Type B pancreatic cell (in vitro differentiated cells): Measurements from ENCODE around the gene ADGRV1. TPM values are rescaled to one million over a fixed set of nuclear protein-coding genes. Genes with fewer than 3 reads are reported as not detected.

ENCODE experiments used
- DNase-seq: peaks from one replicate; pipeline ENCODE4 v3.0.0; 2021; ENCODE audit warnings: mixed read lengths; ENCODE audit not compliant: unreplicated experiment; ENCODE audit errors: extremely low spot score
- H3K27ac Mint-ChIP-seq: 2 replicates; pipeline ENCODE4 v1.8.0; 2021; ENCODE audit warnings: mild to moderate bottlenecking, mixed read lengths
- H3K27me3 Mint-ChIP-seq: 2 replicates; pipeline ENCODE4 v1.8.0; 2021; ENCODE audit warnings: mixed read lengths
- H3K36me3 Mint-ChIP-seq: 2 replicates; pipeline ENCODE4 v1.8.0; 2021; ENCODE audit warnings: mixed read lengths
- H3K4me1 Mint-ChIP-seq: one replicate; pipeline ENCODE4 v1.8.0; 2021; ENCODE audit warnings: mixed read lengths; ENCODE audit not compliant: unreplicated experiment
- H3K4me3 Mint-ChIP-seq: 2 replicates; pipeline ENCODE4 v1.8.0; 2021; ENCODE audit warnings: mild to moderate bottlenecking, mixed read lengths
- H3K9me3 Mint-ChIP-seq: 2 replicates; pipeline ENCODE4 v1.8.0; 2021; ENCODE audit warnings: mixed read lengths
- CTCF ChIP-seq: fragments of 200-600 bp; sonication (generic); conservative IDR thresholded peaks from 2 replicates; pipeline ENCODE4 v1.5.0; 2021; ENCODE audit warnings: antibody characterized with exemption, mild to moderate bottlenecking
- total RNA-seq: library from RNA; stranded (reverse); gene quantifications from 2 replicates; pipeline ENCODE4 v1.2.1, GENCODE V29; 2021; ENCODE audit warnings: low replicate concordance

ADGRV1 gene
- total RNA-seq, 1 donor from 2014 or later, result 29.5 TPM

DNA sequence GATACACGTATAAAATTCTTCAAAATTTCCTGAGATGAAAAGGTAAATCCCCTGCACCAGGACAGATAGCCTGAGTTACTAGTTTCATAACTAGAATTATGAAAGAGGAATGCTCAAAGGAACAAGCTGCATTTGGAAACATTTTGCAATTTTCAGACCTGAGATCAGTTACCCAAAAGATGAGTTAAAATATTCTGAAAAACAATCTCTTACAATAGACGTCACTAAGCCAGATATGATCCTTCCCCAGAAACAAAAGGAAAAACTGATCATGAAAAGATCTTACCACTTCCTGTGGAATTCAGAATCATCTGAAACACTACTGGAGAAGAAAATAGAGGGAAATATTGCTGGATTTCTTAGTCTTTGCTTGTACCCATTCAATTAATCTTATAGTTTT is 619.9 kb downstream of the ADGRV1 start:
- H3K4me3 Mint-ChIP-seq, result no peak overlapping the region
- no peak for TF ChIP-seq CTCF
- DNase-seq, result no peak

DNA sequence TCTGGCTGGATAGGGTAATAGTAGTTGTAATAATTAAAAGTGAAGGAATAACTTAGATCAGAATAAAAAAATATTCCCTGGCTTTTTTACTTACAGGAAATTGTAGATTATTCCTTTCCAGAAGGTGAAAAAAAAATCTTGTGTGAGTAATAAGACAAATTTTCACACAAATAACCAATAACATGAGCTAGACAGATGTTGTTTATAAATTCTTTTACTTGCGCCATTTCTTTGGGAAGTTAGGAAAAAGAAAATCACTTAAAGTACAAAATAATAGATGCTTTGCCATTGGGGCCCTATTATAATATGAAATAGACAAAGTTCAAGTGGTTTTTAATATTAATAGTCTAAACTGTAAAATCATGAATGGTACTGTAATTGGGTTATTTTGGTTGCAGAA is 620.4 kb downstream of the ADGRV1 start:
- H3K27ac Mint-ChIP-seq, result no peak overlapping the region
- no peak for DNase-seq
- H3K4me3 Mint-ChIP-seq, result no peak overlapping the region
- no peaks in the 10 kb centered on the region for H3K9me3 Mint-ChIP-seq
- no peaks in the 10 kb centered on the region for H3K36me3 Mint-ChIP-seq
- TF ChIP-seq CTCF, result no peak
- no peaks in the 10 kb centered on the region for H3K27me3 Mint-ChIP-seq
- H3K4me1 Mint-ChIP-seq, result peaks cover 12% of the 10 kb centered on the region

More for the DNA sequence above, 619.9 kb downstream of the ADGRV1 start:
- H3K9me3 Mint-ChIP-seq, result no peaks in the 10 kb centered on the region
- H3K27ac Mint-ChIP-seq, result no peak overlapping the region
- H3K36me3 Mint-ChIP-seq, result no peaks in the 10 kb centered on the region
- H3K27me3 Mint-ChIP-seq, result no peaks in the 10 kb centered on the region
- H3K4me1 Mint-ChIP-seq, result peaks cover 12% of the 10 kb centered on the region

- Mint-ChIP-seq H3K4me1 (peaks cover 12% of the 10 kb centered on the region), H3K9me3 (no peaks in the 10 kb centered on the region), H3K36me3 (no peaks in the 10 kb centered on the region), H3K27ac (no peak overlapping the region), H3K4me3 (no peak overlapping the region), H3K27me3 (no peaks in the 10 kb centered on the region)
- TF ChIP-seq CTCF, result no peak
- DNase-seq, result no peak
Measured at GRCh38 chr5:91180506-91180905, 621.9 kb downstream of the ADGRV1 start.

DNA sequence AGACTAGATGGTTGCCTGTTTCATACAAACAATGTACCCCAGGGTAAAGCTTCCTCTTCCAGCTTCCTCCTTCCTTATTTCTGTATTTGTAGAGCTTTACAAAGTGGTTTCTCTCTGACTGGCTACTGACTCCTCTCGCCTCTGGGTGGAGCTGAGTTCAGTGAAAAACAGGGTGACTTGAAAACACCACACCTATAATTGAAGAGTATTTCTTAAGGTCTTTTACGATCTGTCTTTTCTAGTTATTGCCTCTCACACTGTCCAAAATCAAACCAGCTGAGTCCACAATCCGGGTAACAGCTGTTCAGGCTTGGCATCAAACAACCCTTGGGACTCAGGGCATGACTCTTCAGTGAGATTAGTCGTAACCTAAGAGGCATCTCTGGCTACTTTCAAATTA is 624.2 kb downstream of the ADGRV1 start:
- H3K4me3 Mint-ChIP-seq, result no peak overlapping the region
- TF ChIP-seq CTCF, result no peak
- no peak overlapping the region for H3K27ac Mint-ChIP-seq
- no peaks in the 10 kb centered on the region for H3K4me1 Mint-ChIP-seq
- peaks cover 4% of the 10 kb centered on the region for H3K9me3 Mint-ChIP-seq
- no peaks in the 10 kb centered on the region for H3K36me3 Mint-ChIP-seq
- DNase-seq, result no peak
- H3K27me3 Mint-ChIP-seq, result no peaks in the 10 kb centered on the region

DNA sequence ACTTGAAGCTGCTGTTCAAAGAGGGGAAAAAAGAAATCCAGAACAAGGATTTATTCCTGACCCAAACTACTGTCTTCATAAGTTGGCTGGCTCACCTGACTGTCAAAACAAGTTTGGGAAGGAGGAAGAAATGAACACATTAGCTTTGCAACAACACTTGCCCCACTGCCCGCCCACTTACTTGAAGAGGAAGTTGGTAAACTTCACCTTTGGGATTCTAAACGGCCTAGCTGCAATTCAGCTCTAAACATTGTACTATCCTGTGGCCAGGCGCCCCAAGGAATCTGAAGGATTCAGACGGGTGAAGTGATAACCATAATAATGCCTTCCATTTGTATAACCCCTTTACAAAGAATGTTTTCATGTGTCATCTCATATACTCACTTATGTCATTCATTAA is 625.1 kb downstream of the ADGRV1 start:
- no peak for TF ChIP-seq CTCF
- H3K27me3 Mint-ChIP-seq, result no peaks in the 10 kb centered on the region
- DNase-seq, result no peak
- H3K9me3 Mint-ChIP-seq, result peaks cover 4% of the 10 kb centered on the region
- H3K36me3 Mint-ChIP-seq, result no peaks in the 10 kb centered on the region
- no peaks in the 10 kb centered on the region for H3K4me1 Mint-ChIP-seq
- H3K4me3 Mint-ChIP-seq, result no peak overlapping the region
- no peak overlapping the region for H3K27ac Mint-ChIP-seq

DNA sequence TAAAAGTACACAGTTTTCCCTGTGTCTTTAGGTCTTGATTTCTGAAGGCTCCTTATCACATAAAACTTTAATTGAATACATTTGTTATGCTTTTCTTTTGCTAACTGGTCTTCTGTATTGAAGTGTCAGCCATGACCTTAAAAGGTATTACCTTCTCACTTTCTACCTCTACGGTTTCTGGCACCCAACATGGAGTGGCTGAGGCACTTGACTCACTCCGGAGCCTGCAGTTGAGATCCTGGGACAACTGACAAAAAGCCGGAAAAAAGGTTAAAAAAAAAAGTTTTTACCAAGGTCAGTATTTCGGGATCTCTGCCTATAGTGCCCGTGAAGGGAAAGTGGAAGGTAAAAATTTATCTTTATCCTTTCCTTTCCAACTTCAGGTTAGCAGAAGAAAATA is 627.5 kb downstream of the ADGRV1 start:
- no peak overlapping the region for H3K4me3 Mint-ChIP-seq
- no peak for TF ChIP-seq CTCF
- no peak for DNase-seq
- H3K36me3 Mint-ChIP-seq, result no peaks in the 10 kb centered on the region
- no peaks in the 10 kb centered on the region for H3K27me3 Mint-ChIP-seq
- no peak overlapping the region for H3K27ac Mint-ChIP-seq
- H3K4me1 Mint-ChIP-seq, result peaks cover 9% of the 10 kb centered on the region
- peaks cover 4% of the 10 kb centered on the region for H3K9me3 Mint-ChIP-seq
